HL-60/S4 (cell line): Measurements from ENCODE around the gene KRTCAP2.

Experiments used
- in situ Hi-C: fragments of 300-500 bp; cut with MboI; formaldehyde crosslinking; loops from 2 replicates; pipeline ENCODE4 v1.14.3; 2022; ENCODE audit warnings: low sequenced_read_pairs

Gene KRTCAP2

GRCh38 chr1:155184835-155185782, 12.0 kb upstream of the KRTCAP2 start:
- in situ Hi-C loops = no loop called here

GRCh38 chr1:155184351-155184811, 11.3 kb upstream of the KRTCAP2 start:
- in situ Hi-C loops = no loop called here

- in situ Hi-C loops = no loop called here
Measured at GRCh38 chr1:155183775-155184221, 10.7 kb upstream of the KRTCAP2 start.

- in situ Hi-C loops = no loop called here
Measured at GRCh38 chr1:155182052-155182550, 9.0 kb upstream of the KRTCAP2 start.

GRCh38 chr1:155181371-155182051, 8.4 kb upstream of the KRTCAP2 start:
- in situ Hi-C loops = no loop called here

GRCh38 chr1:155179112-155180031, 6.3 kb upstream of the KRTCAP2 start:
- in situ Hi-C loops = loop anchor here (10.0 kb wide), 1 partner anchor 415 kb away; no protein-coding TSS in a partner anchor

- in situ Hi-C loops = loop anchor here (10.0 kb wide), 1 partner anchor 416 kb away; no protein-coding TSS in a partner anchor
Measured at GRCh38 chr1:155178441-155179111, 5.5 kb upstream of the KRTCAP2 start.

GRCh38 chr1:155177918-155178281, 4.8 kb upstream of the KRTCAP2 start:
- in situ Hi-C loops = loop anchor here (10.0 kb wide), 1 partner anchor 417 kb away; no protein-coding TSS in a partner anchor

- in situ Hi-C loops = loop anchor here (10.0 kb wide), 1 partner anchor 417 kb away; no protein-coding TSS in a partner anchor
Measured at GRCh38 chr1:155177192-155177917, 4.3 kb upstream of the KRTCAP2 start.

GRCh38 chr1:155176544-155177071, 3.5 kb upstream of the KRTCAP2 start:
- in situ Hi-C loops = loop anchor here (10.0 kb wide), 1 partner anchor 418 kb away; no protein-coding TSS in a partner anchor

- in situ Hi-C loops = loop anchor here (10.0 kb wide), 1 partner anchor 419 kb away; no protein-coding TSS in a partner anchor
Measured at GRCh38 chr1:155175927-155176371, 2.8 kb upstream of the KRTCAP2 start.

GRCh38 chr1:155175281-155175926, 2.3 kb upstream of the KRTCAP2 start:
- in situ Hi-C loops = loop anchor here (10.0 kb wide), 1 partner anchor 419 kb away; no protein-coding TSS in a partner anchor

- in situ Hi-C loops = loop anchor here (5.0 to 10.0 kb wide), 2 partner anchors 82 to 420 kb away; no protein-coding TSS in a partner anchor
Measured at GRCh38 chr1:155174324-155175280, 1.5 kb upstream of the KRTCAP2 start.

- in situ Hi-C loops = loop anchor here (5.0 to 10.0 kb wide), 2 partner anchors 81 to 421 kb away; no protein-coding TSS in a partner anchor
Measured at GRCh38 chr1:155173478-155174323, 597 bp upstream of the KRTCAP2 start, which contains the start of gene TRIM46. Gene TRIM46, plus strand, starts transcription at chr1:155173849. Its CDS starts 118 bp downstream, at chr1:155173967.
